Stimulated activated CD8-positive, alpha-beta memory T cell treated with anti-CD3 and anti-CD28 coated beads, Interleukin-12 subunit alpha, Interleukin-12 subunit beta, amount 100 ng/mL, for 1 hour (primary cell): ENCODE results near the gene ARG1.

Experiments
- DNase-seq: peaks from one replicate; pipeline ENCODE4 v3.0.0-alpha.2; 2020; ENCODE audit warnings: low read depth

ARG1 gene

GRCh38 chr6:131586543-131586942 lies 13.5 kb downstream of the ARG1 start:
- no peak for DNase-seq

GRCh38 chr6:131587909-131588308 lies 14.9 kb downstream of the ARG1 start:
- no peak for DNase-seq

GRCh38 chr6:131588643-131589042 lies 15.6 kb downstream of the ARG1 start:
- no peak for DNase-seq

- no peak for DNase-seq
These were observed 19.9 kb downstream of the ARG1 start for GRCh38 chr6:131592935-131593334.

GRCh38 chr6:131594074-131594473 lies 21.0 kb downstream of the ARG1 start:
- DNase-seq = no peak

GRCh38 chr6:131597446-131597845 lies 24.4 kb downstream of the ARG1 start:
- no peak for DNase-seq

- no peak for DNase-seq
These were observed 27.7 kb downstream of the ARG1 start for GRCh38 chr6:131600716-131601115.

- DNase-seq = no peak
These were observed 29.8 kb downstream of the ARG1 start for GRCh38 chr6:131602781-131603312.

GRCh38 chr6:131613296-131613925 lies 40.4 kb downstream of the ARG1 start:
- DNase-seq = no peak

GRCh38 chr6:131615275-131615674 lies 42.2 kb downstream of the ARG1 start:
- DNase-seq = no peak

- peak; percentile 93 for DNase-seq
These were observed 55.0 kb downstream of the ARG1 start, which contains the start of gene MED23 for GRCh38 chr6:131627724-131628682. TSS of gene MED23 (minus strand) at chr6:131628242. CDS start at chr6:131628049, 193 bp downstream.

GRCh38 chr6:131628726-131629125 lies 55.7 kb downstream of the ARG1 start:
- no peak for DNase-seq

GRCh38 chr6:131629651-131630050 lies 56.6 kb downstream of the ARG1 start:
- no peak for DNase-seq

GRCh38 chr6:131631625-131632289 lies 58.7 kb downstream of the ARG1 start:
- no peak for DNase-seq
